ENCODE results near the gene NAP1L5. TPM values are rescaled to one million over a fixed set of nuclear protein-coding genes. Genes with fewer than 3 reads are reported as not detected.

The NAP1L5 gene
- total RNA-seq, 2 experiments from 2014 or later = 17.3 to 17.9 TPM

DNA sequence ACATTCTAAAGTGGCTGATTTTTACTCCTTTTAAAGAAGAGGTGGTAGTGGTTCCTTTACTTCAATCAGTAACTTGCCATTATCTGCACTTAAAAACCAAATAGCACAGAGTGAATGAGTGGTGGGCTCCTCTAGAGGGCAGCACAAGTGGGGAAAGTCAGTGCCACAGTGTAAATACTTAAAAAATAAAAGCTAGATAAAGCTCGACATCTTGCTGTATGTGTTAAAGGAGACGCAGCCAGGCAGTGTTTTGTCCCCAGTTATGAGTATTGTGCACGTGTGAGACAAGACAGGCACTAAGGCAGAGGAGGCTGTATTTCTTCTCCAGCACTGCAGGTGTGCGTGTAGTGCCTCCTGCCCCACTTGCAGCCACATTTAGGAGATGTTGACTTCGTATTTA lies 24.6 kb downstream of the NAP1L5 start:
- intact Hi-C loops (cut with DNase I, micrococcal nuclease) = loop anchor here (1.0 to 5.0 kb wide), 2 partner anchors 349 to 351 kb away; no protein-coding TSS in a partner anchor
- peaks cover 66% of the 10 kb centered on the region for H3K36me3 ChIP-seq (ENCODE audit: insufficient read depth, low read length)
- peak in 9 of 14 experiments; percentile 1 to 54 (median 20) for DNase-seq

DNA sequence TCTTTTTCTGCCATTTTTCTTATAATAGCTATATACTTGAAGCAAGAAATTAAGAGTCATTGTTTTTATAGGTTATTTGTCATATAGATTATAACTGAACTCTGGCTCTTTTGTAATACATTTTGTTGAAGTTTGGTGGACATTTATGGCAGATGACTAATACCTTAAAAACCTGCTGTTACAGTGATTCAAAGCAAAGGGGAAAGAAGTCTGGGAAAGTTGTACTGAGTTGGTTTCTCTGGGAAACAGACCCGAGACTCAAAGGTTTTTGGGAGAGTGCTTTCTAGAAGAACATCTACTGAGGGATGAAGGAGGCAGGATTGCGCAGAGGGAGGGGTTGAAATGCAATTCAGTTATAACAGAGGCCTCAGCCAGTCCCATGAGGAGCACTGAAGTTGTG lies 35.9 kb downstream of the NAP1L5 start:
- H3K4me3 Mint-ChIP-seq = no peak overlapping the region
- intact Hi-C loops (cut with DNase I, micrococcal nuclease) = loop anchor here in 1 of 2 experiments (10.0 kb wide), 1 partner anchor 447 kb away; no protein-coding TSS in a partner anchor
- peaks cover 91% of the 10 kb centered on the region for H3K36me3 Mint-ChIP-seq (ENCODE audit: low read depth)
- H3K27me3 Mint-ChIP-seq = no peaks in the 10 kb centered on the region
- no peak for TF ChIP-seq CTCF (IDR thresholded peaks at IDR 0.05)
- Histone ChIP-seq H3K27ac (ENCODE audit: low read depth in 1 of 2, low read length in 2 of 2) (no peak overlapping the region), H3K9me3 (ENCODE audit: control insufficient read depth in 1 of 2, insufficient read depth in 1 of 2, low read length in 2 of 2) (no peaks in the 10 kb centered on the region), H3K4me1 (ENCODE audit: insufficient read depth, low read length) (no peaks in the 10 kb centered on the region), H3K4me3 (ENCODE audit: low read length) (no peak overlapping the region), H3K27me3 (ENCODE audit: control insufficient read depth in 1 of 2, insufficient read depth in 2 of 2, low read length in 2 of 2) (no peaks in the 10 kb centered on the region), H3K36me3 (ENCODE audit: insufficient read depth, low read length) (peaks cover 45% of the 10 kb centered on the region)
- H3K27ac Mint-ChIP-seq = no peak overlapping the region
- ATAC-seq (ENCODE audit: poor library complexity) (no peak), DNase-seq (no peak)
- no peaks in the 10 kb centered on the region for H3K9me3 Mint-ChIP-seq
- CTCF ChIA-PET = interaction anchor here (1.1 to 2.1 kb wide), 2 partner anchors 10 to 122 kb away, joined by 5 read pairs; no protein-coding TSS in a partner anchor
- POLR2A ChIA-PET = no interaction called here
- H3K4me1 Mint-ChIP-seq (ENCODE audit: low read depth) = peaks cover 16% of the 10 kb centered on the region

More for the DNA sequence above, 24.6 kb downstream of the NAP1L5 start:
- peaks cover 3% of the 10 kb centered on the region for H3K4me1 Mint-ChIP-seq (ENCODE audit: low read depth)
- CTCF ChIA-PET = interaction anchor here (0.6 to 1.5 kb wide), 5 partner anchors 10 to 134 kb away, joined by 3 to 5 read pairs (median 3); no protein-coding TSS in a partner anchor
- no peak overlapping the region for H3K27ac Mint-ChIP-seq
- Histone ChIP-seq H3K27me3 (ENCODE audit: control insufficient read depth in 1 of 2, insufficient read depth in 2 of 2, low read length in 2 of 2) (no peaks in the 10 kb centered on the region), H3K4me1 (ENCODE audit: insufficient read depth, low read length) (no peaks in the 10 kb centered on the region), H3K27ac (ENCODE audit: low read depth in 1 of 2, low read length in 2 of 2) (no peak overlapping the region), H3K9me3 (ENCODE audit: control insufficient read depth in 1 of 2, insufficient read depth in 1 of 2, low read length in 2 of 2) (no peaks in the 10 kb centered on the region), H3K4me3 (ENCODE audit: low read length) (no peak overlapping the region)
- no peak overlapping the region for H3K4me3 Mint-ChIP-seq
- POLR2A ChIA-PET = interaction anchor here (0.6 kb wide), 1 partner anchor 162 kb away, joined by 4 read pairs; no protein-coding TSS in a partner anchor
- peak; percentile 64 for TF ChIP-seq CTCF (IDR thresholded peaks at IDR 0.05)
- H3K27me3 Mint-ChIP-seq = no peaks in the 10 kb centered on the region
- ATAC-seq (ENCODE audit: poor library complexity) = peak; percentile 76
- no peaks in the 10 kb centered on the region for H3K9me3 Mint-ChIP-seq
- H3K36me3 Mint-ChIP-seq (ENCODE audit: low read depth) = peaks cover 84% of the 10 kb centered on the region

GRCh38 chr4:88660446-88661294 lies 37.0 kb downstream of the NAP1L5 start:
- H3K27me3 Mint-ChIP-seq = no peaks in the 10 kb centered on the region
- intact Hi-C loops (cut with DNase I, micrococcal nuclease) = loop anchor here in 1 of 2 experiments (10.0 kb wide), 1 partner anchor 446 kb away; no protein-coding TSS in a partner anchor
- Histone ChIP-seq H3K36me3 (ENCODE audit: insufficient read depth, low read length) (peaks cover 47% of the 10 kb centered on the region), H3K27me3 (ENCODE audit: control insufficient read depth in 1 of 2, insufficient read depth in 2 of 2, low read length in 2 of 2) (no peaks in the 10 kb centered on the region), H3K4me3 (ENCODE audit: low read length) (no peak overlapping the region), H3K4me1 (ENCODE audit: insufficient read depth, low read length) (no peaks in the 10 kb centered on the region), H3K9me3 (ENCODE audit: control insufficient read depth in 1 of 2, insufficient read depth in 1 of 2, low read length in 2 of 2) (no peaks in the 10 kb centered on the region), H3K27ac (ENCODE audit: low read depth in 1 of 2, low read length in 2 of 2) (no peak overlapping the region)
- no peak overlapping the region for H3K27ac Mint-ChIP-seq
- no peak for ATAC-seq (ENCODE audit: poor library complexity)
- TF ChIP-seq CTCF (IDR thresholded peaks at IDR 0.05) = no peak
- CTCF ChIA-PET = interaction anchor here (1.1 to 2.1 kb wide), 2 partner anchors 9 to 121 kb away, joined by 5 read pairs; no protein-coding TSS in a partner anchor
- POLR2A ChIA-PET = no interaction called here
- H3K9me3 Mint-ChIP-seq = no peaks in the 10 kb centered on the region
- no peak for DNase-seq
- no peak overlapping the region for H3K4me3 Mint-ChIP-seq
- H3K36me3 Mint-ChIP-seq (ENCODE audit: low read depth) = peaks cover 93% of the 10 kb centered on the region
- H3K4me1 Mint-ChIP-seq (ENCODE audit: low read depth) = peaks cover 26% of the 10 kb centered on the region
